Stimulated activated CD8-positive, alpha-beta memory T cell treated with anti-CD3 and anti-CD28 coated beads, Interleukin-15, amount 100 ng/mL, for 48 hours (primary cell): Measurements from ENCODE around the gene CELF5.
"Not testable (repeated sequence)": the region's sequence is repeated elsewhere in the genome, so short reads cannot be mapped to it uniquely, and the experiment has no call there.

ENCODE experiments used
- DNase-seq, 2 donors: peaks; one replicate each; pipeline ENCODE4 v3.0.0-alpha.2; 2020; ENCODE audit warnings: low read depth in 2 of 2

Gene CELF5

GRCh38 chr19:3274245-3274941 is 49.9 kb downstream of the CELF5 start:
- no peak for DNase-seq

GRCh38 chr19:3274942-3275582 is 50.6 kb downstream of the CELF5 start:
- peak in 1 of 2 donors; percentile 15 for DNase-seq

- DNase-seq: peak; percentile 81 to 84
These were observed 51.3 kb downstream of the CELF5 start for GRCh38 chr19:3275583-3276340.

DNA sequence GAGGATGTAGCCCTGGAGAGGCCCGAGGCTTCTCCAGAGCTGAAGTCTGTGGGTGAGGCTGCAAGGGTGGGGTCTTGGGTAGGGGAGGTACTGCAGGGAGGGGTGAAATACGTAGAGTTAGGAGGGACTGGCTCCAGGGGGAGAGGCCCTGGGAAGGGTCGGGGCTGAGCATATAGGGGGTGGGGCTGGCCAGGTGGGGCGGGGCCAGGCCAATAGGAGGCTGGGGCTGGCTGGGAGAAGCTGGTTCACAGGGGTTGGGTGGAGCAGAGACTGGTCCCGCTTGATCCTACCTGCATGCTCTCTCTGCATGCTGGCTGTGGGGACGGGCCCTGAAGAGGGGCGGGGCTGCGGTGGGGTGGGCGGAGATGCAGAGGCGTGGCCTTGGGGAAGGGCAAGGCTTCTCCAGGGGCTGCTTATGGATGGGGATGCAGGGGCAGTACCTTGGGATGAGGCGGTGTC is 51.9 kb downstream of the CELF5 start:
- DNase-seq: peak; percentile 26 to 31

DNA sequence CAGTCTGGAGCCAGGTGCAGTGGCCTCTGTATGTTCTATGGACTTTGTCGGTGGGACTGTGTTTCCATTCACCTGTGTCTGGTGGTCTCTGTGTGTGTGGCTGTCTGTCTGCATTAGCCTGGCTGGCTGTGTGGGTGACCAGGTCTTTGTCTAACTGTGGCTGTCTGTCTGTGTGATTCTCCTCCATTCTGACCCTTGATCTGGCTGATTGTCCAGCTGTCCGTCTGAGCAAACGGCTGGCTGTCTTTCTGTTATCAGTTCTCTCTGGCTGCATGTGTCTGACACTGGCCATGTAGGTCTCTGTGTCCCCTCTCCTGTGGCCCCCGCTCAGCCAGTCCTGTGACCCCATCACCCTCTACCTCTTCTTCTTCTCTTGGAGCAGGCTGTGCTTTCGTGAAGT is 53.2 kb downstream of the CELF5 start:
- no peak for DNase-seq

- no peak for DNase-seq
These were observed 53.8 kb downstream of the CELF5 start for GRCh38 chr19:3278294-3278693.

GRCh38 chr19:3278749-3279148 is 54.3 kb downstream of the CELF5 start:
- no peak for DNase-seq

GRCh38 chr19:3279306-3279705 is 54.8 kb downstream of the CELF5 start:
- no peak for DNase-seq

GRCh38 chr19:3281026-3281425 is 56.6 kb downstream of the CELF5 start:
- no peak for DNase-seq

- DNase-seq: no peak
These were observed 57.7 kb downstream of the CELF5 start for GRCh38 chr19:3282155-3282554.

DNA sequence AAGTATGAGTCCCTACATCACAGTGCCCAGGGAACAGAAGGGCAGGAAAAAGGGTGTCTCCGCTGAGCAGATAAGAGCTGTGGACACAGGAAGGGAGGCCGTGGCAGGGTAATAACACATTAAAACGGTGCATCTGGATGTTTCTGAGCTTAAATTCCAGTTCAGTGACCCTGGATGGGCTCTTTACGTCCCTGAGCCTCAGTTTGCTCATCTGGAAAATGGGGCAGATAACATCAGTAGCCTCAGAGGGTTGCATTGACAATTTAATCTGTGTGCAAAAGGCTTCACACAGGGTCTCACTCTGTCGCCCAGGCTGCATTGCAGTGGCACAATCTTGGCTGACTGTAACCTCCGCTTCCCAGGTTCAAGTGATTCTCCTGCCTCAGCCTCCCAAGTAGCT is 58.1 kb downstream of the CELF5 start:
- DNase-seq: no peak

- no peak for DNase-seq
These were observed 58.8 kb downstream of the CELF5 start for GRCh38 chr19:3283246-3283751.

DNA sequence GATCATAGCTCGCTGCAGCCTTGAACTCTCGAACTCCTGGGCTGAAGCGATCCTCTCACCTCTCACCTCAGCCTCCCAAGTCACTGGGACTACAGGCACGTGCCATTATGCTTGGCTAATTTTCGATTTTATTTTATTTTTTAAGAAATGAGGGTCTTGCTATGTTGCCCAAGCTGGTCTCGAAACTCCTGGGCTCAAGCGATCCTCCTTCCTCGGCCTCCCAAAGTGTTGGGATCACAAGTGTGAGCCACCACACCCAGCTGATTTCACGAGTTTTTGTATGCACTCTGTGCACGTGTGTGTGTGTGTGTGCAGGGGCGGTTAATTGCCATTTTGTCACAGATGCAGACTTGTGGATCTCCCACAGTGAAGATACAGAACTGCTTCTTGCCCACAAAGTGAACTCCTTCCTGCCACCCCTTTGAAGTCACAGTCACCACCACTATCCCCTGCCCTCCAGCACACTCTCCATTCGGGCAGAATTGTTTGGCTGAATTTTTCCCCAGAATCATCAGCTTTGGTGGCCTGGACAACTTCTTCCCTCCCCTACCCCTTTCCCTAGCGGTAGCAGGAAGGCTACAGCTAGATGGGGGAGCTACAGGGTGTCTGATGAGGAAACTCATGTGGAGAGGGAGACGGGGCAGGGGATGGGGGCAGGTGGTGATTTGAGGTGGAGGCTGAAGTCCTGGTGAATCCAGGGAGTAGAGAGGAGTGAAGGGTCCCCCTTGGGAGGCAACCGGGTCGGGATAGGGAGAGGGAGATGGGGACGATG is 59.6 kb downstream of the CELF5 start:
- no peak for DNase-seq

DNA sequence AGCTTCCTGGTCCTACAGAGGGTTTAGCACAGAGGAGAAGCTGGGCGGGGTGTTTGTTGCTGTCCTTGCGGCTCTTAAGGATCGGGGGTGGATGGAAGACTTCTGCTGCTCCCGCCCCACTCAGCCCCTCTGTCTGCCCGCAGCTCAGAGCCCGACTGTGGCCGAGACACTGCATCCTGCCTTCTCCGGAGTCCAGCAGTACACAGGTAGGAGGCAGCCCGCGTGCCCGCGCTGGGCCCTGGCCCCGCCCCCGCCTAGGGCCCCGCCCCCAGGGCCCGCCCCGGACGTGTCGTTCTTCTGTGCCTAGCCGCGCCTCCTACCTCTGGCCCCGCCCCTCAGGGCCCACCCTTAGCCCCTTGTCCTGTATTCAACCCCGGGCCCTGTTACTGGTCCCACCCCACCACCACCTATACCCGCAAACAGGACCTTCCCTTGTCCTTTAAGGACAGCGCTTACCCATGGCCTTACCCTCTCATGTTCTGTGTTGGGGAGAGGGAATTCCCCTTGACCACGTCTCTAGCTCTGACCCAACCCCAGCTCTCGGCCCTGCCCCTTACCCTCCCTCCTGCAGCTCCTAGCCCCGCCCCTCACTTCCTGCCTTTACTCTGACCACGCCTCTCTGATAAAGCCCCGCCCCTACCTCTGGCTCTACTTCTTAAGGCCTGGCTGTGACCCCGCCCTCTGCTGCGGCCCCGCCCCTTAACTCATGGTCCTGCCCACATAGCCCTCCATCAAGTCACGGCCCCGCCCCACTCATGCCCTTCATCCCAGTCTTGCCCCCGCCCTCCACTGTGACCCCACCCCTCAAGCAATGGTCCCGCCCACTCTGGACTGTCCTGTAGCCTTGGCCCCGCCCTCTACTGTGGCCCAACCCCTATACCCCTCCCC is 60.5 kb downstream of the CELF5 start:
- DNase-seq: peak; percentile 61 to 79

- DNase-seq: peak; percentile 29 to 58
These were observed 61.3 kb downstream of the CELF5 start for GRCh38 chr19:3285647-3286176.

DNA sequence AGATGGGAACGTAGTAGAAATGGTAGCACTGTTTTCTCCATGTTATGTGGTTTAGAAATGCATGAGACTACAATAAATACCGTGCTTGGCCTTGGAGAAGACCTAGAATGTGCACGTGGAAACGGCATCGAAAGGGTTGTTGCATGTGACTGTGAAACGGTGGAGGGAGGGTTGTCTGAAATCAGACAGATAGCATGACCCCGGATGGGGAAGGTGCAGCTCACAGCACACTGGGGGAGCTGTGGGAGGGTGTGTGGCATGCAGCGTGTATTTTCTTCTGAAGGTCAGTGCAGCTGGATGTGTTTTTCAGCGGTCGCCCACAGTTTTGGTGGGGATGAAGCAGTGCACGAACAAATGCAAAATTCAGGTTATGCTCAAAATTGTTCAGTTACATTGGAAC is 63.4 kb downstream of the CELF5 start:
- no peak for DNase-seq

- DNase-seq: not testable (repeated sequence)
These were observed 64.0 kb downstream of the CELF5 start for GRCh38 chr19:3288437-3288836.

DNA sequence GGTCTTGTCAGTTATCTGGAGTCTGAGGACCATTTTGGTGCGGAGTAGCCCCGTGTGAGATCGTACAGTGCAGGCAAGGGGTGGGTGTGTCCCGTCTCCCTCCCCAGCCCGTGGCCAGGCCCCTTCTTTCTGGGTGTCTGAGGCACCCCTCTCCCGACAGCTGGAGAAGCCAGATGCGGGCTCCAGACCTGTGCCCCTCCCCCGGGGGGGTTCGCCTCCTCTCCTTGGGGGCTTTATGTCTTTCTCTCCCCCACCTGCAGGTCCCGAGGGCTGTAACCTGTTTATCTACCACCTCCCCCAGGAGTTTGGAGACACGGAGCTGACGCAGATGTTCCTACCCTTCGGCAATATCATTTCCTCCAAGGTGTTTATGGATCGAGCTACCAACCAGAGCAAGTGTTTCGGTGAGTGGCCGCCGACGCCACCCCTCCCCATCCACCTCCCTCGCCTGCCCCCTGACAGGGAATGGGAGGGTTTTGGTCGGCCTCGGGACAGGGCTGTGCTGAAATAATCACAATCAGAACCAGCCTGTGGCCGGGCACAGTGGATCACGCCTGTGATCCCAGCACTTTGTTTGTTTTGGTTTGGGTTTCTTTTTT is 65.6 kb downstream of the CELF5 start:
- DNase-seq: no peak

GRCh38 chr19:3290858-3291257 is 66.4 kb downstream of the CELF5 start:
- not testable (repeated sequence) for DNase-seq

- no peak for DNase-seq
These were observed 67.2 kb downstream of the CELF5 start for GRCh38 chr19:3291644-3292043.
